ENCODE results near the gene ALDH1A2.

- no peak for TF ChIP-seq ELF1 (IDR thresholded peaks at IDR 0.05)
- no peak for TF ChIP-seq CTCF (IDR thresholded peaks at IDR 0.05)
- TF ChIP-seq POLR2AphosphoS5 (IDR thresholded peaks at IDR 0.05; ENCODE audit: low read depth, low read length): no peak
- no peak for TF ChIP-seq MEF2A (IDR thresholded peaks at IDR 0.05; ENCODE audit: borderline replicate concordance, low read depth)
- no peak for TF ChIP-seq FOXJ3 (CRISPR knock-in tag; IDR thresholded peaks at IDR 0.05)
- no peak for TF ChIP-seq EP300 (IDR thresholded peaks at IDR 0.05; ENCODE audit: borderline replicate concordance in 1 of 2, low read depth in 1 of 2, low read length in 1 of 2)
- no peak for TF ChIP-seq JUND (IDR thresholded peaks at IDR 0.05)
- TF ChIP-seq TEAD4 (IDR thresholded peaks at IDR 0.05; ENCODE audit: borderline replicate concordance, insufficient read depth): no peak
- TF ChIP-seq FOSL2 (IDR thresholded peaks at IDR 0.05; ENCODE audit: borderline replicate concordance, low read depth): no peak
- TF ChIP-seq MXI1 (IDR thresholded peaks at IDR 0.05; ENCODE audit: low read depth, low read length): no peak
- TF ChIP-seq RFX5 (IDR thresholded peaks at IDR 0.05; ENCODE audit: low read length): no peak
- no peak for TF ChIP-seq TAF1 (IDR thresholded peaks at IDR 0.05; ENCODE audit: borderline replicate concordance, low read depth, low read length)
- no peak for TF ChIP-seq GABPA (IDR thresholded peaks at IDR 0.05; ENCODE audit: low read depth)
These were observed 8.9 kb upstream of the ALDH1A2 start for GRCh38 chr15:58074452-58074851.
